NCI-H2196 (cell line): Measurements from ENCODE around the gene CACNA1B.
"Not testable (repeated sequence)": the region's sequence is repeated elsewhere in the genome, so short reads cannot be mapped to it uniquely, and the experiment has no call there.

Source experiments
- DNase-seq: peaks from one replicate; lab custom pipeline; 2025; ENCODE audit not compliant: unreplicated experiment; lab: John Stamatoyannopoulos, UW

CACNA1B gene

GRCh38 chr9:137885121-137885520 lies 7.5 kb downstream of the CACNA1B start:
- not testable (repeated sequence) for DNase-seq

- DNase-seq, result not testable (repeated sequence)
Observed at GRCh38 chr9:137888621-137889020, 11.0 kb downstream of the CACNA1B start.

GRCh38 chr9:137889966-137890365 lies 12.4 kb downstream of the CACNA1B start:
- not testable (repeated sequence) for DNase-seq

GRCh38 chr9:137890768-137891587 lies 13.4 kb downstream of the CACNA1B start:
- not testable (repeated sequence) for DNase-seq

- no peak for DNase-seq
Observed at GRCh38 chr9:137891588-137892423, 14.2 kb downstream of the CACNA1B start.

GRCh38 chr9:137892424-137893191 lies 15.0 kb downstream of the CACNA1B start:
- no peak for DNase-seq

GRCh38 chr9:137893670-137894069 lies 16.1 kb downstream of the CACNA1B start:
- no peak for DNase-seq

- no peak for DNase-seq
Observed at GRCh38 chr9:137899551-137900360, 22.2 kb downstream of the CACNA1B start.

- DNase-seq, result no peak
Observed at GRCh38 chr9:137900584-137901310, 23.2 kb downstream of the CACNA1B start.

- DNase-seq, result no peak
Observed at GRCh38 chr9:137902646-137903045, 25.1 kb downstream of the CACNA1B start.

GRCh38 chr9:137905740-137906139 lies 28.2 kb downstream of the CACNA1B start:
- no peak for DNase-seq

- DNase-seq, result no peak
Observed at GRCh38 chr9:137907776-137908175, 30.2 kb downstream of the CACNA1B start.

- DNase-seq, result no peak
Observed at GRCh38 chr9:137912671-137913070, 35.1 kb downstream of the CACNA1B start.

- DNase-seq, result no peak
Observed at GRCh38 chr9:137913132-137913531, 35.5 kb downstream of the CACNA1B start.

GRCh38 chr9:137913771-137914767 lies 36.5 kb downstream of the CACNA1B start:
- DNase-seq, result no peak

GRCh38 chr9:137916540-137916939 lies 39.0 kb downstream of the CACNA1B start:
- no peak for DNase-seq

GRCh38 chr9:137917116-137917515 lies 39.5 kb downstream of the CACNA1B start:
- DNase-seq, result no peak

GRCh38 chr9:137917795-137918194 lies 40.2 kb downstream of the CACNA1B start:
- no peak for DNase-seq
